ENCODE data around the gene ABHD2.
"Not testable (repeated sequence)": the region's sequence is repeated elsewhere in the genome, so short reads cannot be mapped to it uniquely, and the experiment has no call there.

The ABHD2 gene

DNA sequence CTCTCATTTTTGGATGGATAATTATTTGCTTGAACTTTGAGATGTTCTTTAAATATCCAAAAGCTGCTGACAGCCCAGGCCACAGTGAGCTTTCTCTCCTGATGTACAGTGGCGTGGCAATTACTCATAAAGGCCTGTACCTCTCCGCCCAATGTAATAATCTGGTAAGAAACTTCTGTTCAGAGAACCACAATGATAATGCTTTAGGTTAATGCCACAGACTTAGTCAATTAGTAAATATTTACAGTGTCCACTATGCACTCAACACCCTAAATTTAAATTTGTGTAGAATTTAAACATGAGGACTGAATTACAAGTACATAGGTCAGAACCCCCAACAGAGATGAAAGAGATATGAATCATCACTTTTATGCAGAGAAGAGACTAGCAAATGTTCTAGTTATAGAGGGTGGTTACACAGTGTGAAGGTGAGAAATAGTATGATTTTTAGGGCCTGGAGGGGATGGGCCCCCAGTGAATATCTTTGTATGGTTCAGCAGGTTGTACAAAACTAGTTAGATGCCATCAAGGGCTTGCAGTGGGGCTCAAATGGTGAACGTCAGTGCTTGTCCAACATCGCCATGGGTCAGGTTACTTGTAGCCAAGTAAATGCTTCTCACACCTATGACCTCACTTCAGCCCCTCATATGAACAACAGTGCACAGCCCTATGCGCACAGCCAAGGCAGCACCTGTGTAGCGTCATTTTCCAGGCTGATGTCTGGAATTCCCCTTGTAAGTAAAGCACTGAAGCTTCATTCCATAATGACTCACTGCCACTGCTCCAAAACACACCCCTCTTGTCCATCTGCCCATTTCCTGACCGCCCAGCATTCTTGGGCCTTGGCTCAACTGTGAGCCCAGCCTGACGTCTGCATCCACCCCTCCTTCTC is 13.3 kb downstream of the ABHD2 start:
- no peak for DNase-seq

DNA sequence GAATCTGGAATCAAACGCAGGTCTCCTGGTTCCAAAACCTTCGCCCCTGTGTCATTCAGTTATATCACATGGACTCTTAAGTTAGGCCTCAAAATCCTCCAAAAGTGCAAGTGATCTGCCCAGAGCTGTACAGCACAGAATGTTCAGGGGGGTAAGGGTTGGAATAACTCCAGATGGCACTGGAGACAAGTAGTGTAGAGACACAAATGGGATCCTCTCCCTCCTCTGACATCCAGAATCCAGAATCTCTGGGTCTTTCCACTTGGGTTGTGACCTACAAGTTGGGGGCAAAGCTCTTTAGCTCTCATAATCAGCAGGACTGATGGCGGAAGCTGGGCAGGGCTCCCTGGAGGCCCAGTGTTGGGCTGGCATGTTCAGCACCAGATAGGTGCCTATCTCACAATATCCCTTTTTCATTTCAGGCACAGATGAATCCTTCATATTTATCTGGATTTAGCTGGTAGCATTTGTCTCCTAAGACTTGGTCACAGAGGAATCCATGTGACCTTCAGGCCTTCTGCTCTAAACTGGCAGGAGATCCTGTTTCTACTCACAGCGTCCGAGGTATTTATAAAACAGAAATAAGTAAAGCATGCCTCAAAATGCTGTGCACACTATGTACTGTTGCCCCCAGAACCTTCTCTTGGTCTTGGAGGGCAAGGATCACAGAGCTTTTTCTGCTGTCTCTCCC is 15.4 kb downstream of the ABHD2 start:
- no peak for DNase-seq

DNA sequence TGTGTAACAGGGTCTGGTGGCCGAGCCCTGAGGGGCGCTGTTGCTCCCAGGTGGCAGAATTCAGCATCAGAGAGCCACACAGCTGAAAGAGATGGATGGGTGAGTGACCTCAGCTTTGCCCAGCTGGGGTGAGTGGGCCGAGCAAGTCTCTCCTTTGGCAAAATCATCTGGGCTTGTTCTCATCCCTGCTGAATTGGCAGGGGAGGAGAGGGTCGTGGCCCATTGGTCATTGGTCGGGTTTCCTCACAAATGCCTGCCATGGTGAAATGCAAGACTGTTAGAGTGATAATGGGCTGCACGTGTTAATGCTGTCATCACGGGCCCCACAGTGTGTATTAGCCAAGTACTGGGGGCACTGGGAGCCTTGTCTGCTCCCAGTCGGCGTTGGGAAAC is 15.9 kb downstream of the ABHD2 start:
- no peak for DNase-seq

DNA sequence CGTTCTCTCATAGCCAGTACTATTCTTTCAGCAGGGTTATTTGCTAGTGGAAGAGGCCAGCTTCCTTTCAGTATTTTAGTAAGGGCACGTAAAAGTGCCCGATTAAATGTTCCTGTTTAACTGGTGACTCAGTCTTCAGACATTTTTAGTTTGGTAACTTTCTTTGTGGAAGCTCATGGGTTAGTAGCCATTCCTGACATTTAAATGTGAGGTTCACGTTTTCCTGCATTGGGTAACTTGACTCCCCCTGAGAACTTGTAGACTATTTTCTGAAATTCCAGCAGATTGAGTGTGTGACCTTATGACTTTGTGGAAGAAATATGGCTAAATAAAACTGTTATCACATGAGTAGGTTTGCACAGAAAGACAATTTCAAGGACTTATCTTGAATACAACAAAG is 16.9 kb downstream of the ABHD2 start:
- DNase-seq = no peak

DNA sequence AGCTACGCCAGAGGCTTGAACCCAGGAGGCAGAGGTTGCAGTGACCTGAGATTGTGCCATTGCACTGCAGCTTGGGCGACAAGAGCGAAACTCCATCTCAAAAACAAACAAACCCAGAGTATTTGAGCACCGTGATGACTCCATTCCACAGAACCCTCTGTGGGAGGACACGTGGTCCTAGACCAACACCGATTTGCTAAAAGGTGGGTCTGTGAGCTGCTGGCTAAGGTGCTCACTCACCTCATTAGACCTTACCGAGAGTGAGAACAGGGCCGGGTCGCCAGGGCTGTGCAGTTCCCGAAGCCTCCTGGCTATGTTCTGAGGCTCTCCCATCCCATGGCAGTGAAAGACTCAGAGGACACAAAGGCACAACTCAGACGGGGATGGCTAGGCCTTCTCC is 17.9 kb downstream of the ABHD2 start:
- DNase-seq = no peak

DNA sequence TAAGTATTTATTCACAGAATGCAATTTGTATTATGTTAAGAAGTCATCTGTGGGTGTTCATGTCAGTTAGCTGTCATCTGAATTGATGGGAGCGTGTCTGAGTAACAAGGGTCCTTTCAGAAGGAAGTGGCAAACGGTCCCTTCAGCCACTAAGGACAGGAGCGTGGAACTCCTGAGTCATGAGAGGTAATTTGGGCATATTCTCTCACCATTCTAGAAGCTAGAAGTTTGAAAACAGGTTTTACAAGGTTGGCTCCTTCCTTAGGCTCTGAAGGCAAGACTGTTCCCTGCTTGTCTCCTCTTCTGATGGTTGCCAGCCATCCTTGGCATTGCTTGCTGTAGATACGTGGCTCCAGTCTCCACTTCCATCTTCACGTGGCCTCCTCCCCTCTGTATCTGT is 19.7 kb downstream of the ABHD2 start:
- no peak for DNase-seq

DNA sequence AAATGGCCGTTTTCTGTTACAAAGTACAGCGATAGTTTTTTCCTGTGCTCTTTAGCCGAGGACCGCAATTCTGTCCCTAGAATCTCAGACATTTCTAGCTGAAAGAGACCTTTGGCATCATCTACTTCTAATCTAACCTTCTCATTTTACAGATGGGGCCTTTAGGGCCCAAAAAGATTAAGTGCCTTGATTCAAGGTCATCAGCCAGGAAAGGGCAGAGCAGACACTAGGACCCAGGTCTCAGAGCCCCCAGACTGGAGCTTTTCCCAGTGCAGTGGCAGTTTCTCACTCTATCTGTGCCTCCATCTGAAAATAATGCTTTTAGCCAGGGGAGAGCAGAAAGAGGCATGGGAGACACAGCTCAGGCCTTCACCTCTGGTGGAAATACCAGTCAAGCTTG is 20.6 kb downstream of the ABHD2 start:
- no peak for DNase-seq

DNA sequence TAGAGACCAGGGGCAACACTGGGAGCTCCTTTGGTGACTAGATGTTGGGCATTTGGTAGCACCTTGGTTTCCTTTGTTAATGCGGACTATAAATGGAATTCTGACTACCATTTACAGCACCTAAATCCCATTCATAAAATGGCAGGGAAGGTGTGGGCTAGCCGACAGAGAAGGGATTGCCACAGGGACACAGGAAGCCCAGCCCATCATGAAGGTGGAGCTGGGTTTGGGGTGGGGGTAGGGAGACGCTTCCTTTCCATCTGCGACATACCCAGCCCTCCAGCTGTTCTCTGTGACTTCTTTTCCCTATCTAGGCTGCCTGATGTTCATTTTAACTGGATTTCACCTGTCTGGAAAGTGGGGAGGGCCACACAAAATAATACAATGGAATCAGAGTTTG is 21.0 kb downstream of the ABHD2 start:
- DNase-seq = no peak

DNA sequence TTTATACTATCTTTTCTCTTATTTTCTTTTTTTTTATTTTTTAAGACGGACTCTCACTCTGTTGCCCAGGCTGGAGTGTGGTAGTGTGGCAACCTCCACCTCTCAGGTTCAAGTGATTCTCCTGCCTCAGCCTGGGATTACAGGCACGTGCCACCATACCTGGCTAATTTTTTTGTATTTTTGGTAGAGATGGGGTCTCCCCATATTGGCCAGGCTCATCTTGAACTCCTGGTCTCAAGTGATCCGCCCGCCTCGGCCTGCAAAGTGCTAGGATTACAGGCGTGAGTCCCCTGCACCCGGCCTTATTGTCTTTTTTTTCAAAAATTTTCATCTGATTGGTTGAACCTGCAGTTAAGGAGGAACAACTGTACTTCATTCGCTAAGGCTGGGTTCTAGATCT is 21.8 kb downstream of the ABHD2 start:
- DNase-seq = no peak

DNA sequence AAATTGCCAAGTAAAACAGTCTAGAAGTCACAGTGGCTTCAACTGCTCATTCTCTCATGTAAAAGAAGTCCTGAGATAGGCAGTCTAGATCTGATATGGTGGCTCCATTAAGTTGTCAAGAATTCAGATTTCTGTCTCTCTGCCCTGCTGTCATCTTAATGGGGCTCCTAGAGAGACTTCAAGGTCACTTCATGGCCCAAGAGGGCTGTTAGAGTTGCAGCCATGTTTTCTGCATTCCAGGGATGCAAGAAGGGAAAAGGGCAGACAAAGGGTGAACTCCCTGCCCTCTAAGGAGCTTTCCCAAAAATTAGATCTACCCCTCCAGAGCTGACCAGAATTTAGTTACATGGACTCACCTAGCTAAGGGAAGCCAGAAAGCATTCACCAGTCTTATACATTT is 23.1 kb downstream of the ABHD2 start:
- no peak for DNase-seq

DNA sequence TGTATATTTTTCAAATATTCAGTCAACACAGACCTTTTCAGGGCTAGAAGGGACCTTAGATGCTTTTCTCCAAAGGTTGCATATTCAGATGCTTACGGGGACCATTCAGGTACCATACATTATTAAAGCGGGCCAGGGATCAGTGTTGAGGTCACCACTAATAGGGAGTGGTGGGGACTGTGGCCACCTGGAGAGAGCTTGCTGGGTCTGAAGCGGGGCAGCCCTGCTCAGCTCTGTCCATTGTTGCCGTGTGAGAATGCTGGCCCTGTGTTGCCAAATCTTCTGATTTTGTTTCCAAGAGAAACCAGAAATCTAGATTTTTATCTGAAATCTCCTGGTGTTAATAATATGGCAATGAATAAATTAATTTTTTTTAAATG is 23.7 kb downstream of the ABHD2 start:
- DNase-seq = no peak

DNA sequence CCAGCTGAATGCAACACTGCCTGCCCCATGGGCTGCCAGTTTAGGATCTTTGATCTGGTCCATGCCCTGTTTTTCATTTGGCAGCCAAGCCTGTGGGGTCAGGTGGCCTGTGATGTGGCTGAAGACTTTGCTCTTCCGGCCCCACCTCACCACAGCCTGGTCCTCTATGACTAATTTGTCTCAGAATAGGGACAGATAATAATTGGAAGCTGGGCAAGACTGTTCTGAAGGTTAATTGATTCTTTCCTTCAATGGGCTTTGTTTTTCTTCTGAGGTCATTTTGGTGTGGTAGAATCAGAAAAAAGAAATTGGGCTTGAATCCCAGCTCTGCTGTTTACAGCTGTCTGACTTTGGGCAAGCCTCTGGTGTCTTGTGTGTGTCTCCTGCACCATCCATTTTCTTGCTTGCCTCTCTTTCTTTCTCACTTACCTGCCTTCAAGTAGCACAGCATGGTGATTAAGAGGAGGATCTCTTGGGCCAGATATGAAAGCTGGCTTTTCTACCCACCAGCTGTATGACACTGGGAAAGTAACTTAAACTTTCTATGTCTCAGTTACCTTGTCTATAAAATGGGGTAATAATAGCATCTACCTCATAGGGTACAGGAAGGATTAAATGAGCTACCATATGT is 24.2 kb downstream of the ABHD2 start:
- no peak for DNase-seq

DNA sequence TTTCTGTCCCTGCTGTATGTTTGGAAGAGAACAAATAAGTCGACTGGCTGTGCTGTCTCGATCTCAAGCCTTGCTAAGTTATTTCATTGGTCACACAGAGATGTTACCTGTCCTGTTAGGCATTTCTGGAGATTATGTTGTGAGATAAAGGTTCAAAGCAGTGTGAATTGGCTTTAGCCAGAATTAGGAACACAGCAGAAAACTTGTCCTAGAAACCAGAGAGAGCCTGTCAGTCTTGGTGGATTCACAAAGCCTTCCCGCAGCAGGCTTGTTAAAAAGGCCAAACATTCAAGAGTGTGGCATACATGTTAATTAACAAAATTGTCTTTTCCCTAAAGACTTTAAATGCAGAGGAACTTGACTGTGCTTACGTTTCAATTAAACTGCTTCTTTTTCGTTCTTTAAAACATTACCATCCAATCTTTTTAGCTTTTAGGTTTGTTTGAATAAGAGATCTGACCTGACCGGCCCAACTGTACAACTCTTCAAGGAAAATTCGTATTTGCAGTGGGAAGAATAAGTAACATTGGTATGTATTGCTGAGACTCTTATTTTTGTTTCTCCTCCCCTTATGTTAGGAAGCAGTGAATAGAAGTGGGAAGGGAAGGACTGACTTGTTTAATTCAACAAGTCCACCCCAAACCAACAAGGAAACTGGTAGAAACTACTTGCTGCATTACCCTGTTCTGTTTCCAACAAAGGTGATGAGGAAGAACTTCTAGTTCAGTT is 25.2 kb downstream of the ABHD2 start:
- no peak for DNase-seq

DNA sequence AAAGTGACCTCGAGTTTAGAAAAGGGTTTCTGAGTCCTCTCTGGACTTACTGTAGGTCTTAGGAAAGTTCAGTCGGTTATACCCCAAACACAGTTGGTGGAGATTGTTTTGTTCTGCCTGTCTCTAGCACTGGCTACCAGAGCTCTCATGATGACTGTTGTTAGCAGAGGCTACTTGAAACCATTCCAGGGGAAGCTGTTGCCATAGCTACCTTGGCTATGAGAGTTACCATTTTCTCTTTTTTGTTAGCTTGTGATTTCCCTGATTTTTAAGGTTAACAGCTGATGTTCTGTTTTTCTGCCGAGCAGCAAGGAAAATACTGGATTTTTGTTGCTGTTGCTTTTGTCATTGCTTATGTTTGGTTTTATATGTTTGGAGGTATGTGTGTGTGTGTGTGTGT is 26.7 kb downstream of the ABHD2 start:
- DNase-seq = no peak

DNA sequence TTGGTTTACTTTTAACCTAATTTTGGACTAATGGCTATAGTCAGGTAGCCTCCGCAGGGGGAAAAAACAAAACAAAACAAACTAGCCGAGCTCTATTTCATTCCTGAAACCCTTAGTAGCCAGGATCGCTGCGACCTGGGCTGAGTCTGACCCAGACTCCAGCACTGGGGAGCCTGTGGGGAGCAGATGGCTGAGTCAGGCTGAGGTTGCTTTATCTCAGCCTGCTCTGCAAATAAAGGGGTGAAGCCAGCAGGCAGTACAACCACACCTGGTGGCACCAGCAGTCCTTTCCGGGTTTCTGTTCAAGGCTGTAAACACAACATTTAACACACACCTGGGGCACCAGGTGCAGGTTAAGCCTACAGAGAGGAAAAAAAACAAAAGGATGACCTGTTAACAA is 27.3 kb downstream of the ABHD2 start:
- DNase-seq = no peak

DNA sequence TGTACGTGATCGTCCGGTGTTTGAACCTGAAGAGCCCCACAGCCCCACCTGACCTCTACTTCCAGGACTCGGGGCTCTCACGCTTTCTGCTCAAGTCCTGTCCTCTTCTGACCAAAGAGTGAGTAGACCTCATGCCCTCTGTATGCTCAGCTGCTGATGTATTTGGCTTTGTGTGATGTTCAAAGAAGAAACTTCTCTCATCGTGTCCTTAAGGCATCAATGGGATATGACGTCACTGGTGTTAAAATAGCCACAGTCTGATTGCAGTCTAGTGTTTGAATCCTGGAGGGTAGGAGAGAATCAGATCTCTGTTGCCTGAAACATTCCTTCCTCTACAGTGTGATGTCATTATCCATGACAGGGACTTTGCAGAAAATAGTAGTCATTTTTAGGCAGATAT is 28.1 kb downstream of the ABHD2 start:
- DNase-seq = no peak

DNA sequence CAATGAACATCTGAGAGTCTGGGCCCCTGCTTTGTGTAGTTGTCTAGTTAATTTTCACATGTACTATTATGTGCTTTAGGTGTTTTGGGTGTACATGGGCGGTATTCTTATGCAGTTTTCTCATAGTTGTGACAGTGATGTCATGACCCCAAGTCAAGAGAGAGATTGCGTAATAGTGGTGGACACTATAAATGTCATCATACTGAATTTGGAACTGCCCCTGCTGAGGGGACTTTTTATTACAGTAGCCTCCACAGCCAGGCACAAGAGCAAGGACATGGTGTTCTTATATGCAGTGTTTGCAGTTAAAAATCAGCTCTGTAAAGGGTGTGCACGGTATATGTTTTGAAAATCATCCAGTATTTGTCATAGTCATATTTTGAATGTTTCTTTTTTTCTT is 29.5 kb downstream of the ABHD2 start:
- no peak for DNase-seq

DNA sequence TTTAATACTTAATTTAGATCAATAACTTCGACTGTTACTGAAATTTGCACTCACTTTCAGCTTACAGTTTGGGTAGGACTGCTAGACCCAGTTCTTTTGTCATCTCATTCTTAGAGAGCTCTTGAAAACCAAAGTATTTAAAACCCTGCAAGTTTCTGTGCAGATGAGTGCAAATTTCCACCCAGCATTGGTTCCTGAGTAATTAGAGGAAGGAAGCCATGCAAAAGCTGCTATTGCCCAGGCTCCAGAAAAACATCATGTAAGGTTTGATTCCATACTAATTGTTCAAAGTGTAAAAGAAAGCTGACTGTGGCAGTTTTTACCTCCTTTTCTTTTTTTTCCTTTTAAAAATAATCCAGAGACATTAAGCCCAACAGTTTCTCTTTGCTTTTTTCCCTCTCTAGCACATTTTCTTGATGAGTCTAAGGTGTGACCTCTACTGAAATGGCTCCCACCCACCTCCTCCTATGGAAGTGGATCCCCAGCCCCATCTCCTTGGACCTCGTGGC is 30.3 kb downstream of the ABHD2 start:
- no peak for DNase-seq

DNA sequence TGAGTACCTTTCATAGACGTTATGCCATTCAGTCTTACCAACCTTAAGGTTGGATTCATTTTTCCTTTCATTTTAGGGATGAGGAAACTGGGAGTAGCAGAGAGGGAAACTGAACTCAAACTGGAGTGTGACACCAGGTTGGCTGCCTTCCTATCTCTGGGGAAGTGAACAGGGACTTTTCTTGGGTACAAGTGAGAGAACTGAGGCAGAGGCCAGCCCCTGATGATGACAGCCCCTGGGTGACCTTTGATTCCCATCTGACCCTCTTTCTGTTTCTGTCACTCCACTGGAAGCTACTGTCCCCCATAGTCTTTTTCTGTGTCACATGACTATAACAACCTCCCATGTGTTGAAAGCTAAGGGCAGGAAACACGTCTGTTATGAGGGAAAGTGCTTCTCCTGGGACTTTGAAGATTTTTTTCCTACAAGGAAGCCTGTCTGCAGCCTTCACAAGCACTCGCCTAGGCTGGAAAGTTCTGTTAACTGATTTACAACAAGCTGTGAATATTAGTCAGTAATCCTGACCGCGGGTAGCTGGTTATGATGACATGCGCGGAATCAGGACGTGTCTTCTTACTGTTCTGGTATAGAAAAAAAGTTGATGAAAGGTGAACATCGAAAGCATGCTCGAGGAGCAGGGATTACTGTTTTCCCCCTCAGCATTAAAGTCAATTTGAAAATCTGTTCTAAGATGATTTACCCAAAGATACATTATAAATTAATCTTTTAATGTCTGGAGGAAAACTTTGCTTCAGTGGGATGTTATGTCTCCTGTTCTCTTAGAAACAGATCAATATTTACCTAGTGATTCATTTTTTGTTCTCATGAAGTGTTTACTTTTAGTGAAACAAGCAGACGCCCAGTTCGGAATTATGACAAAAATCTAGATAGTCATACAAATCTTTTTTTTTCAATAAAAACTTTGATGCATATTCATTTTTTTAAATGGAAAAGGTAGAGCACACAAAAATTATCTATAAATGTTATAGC is 31.5 kb downstream of the ABHD2 start:
- no peak for DNase-seq

DNA sequence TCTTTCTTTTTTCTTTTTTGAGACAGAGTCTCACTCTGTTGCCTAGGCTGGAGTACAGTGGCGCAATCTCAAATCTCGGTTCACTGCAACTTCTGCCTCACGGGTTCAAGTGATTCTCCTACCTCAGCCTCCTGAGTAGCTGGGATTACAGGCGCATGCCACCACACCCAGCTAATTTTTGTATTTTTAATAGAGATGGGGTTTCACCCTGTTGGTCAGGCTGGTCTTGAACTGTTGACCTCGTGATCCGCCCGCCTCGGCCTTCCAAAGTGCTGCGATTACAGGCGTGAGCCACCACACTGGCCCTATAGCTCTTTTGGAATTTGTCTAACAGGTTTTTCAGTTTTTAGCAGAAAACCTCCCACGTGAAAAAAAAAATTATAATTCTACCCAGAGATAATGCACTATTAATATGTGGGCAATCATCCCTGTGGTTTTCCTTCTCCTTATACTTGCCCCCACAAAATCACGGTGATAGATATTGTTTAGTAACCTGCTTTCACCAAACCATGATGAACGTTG is 32.3 kb downstream of the ABHD2 start:
- DNase-seq = not testable (repeated sequence)

DNA sequence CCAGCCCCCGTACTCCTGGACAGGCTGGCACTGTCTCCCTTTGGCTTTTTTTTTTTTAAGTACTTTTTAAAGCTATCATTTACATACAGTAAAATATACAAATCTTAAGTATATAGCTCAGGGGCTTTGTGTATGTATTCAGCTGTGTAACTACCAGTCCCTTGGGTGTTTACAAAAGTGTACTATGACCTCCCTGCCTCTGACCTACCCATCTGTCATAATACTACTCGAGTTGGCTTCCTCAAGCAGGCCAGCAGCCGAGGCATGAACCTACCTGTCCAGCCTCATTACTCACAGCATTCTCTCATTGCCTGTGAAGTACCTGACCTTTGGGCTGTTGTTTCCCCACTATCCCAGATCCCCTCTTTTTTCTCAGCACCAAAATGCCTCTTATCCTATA is 33.2 kb downstream of the ABHD2 start:
- peak; percentile 71 for DNase-seq

Data from NCI-H524 treated with DMSO at 0.1 percent for 48 hours (cell line).